DMS153 treated with DMSO at 0.1 percent for 48 hours (cell line): ENCODE measurements around the gene CACNB4.

ENCODE experiments used
- DNase-seq: peaks from one replicate; lab custom pipeline; 2025; ENCODE audit not compliant: unreplicated experiment; lab: John Stamatoyannopoulos, UW

The CACNB4 gene

DNA sequence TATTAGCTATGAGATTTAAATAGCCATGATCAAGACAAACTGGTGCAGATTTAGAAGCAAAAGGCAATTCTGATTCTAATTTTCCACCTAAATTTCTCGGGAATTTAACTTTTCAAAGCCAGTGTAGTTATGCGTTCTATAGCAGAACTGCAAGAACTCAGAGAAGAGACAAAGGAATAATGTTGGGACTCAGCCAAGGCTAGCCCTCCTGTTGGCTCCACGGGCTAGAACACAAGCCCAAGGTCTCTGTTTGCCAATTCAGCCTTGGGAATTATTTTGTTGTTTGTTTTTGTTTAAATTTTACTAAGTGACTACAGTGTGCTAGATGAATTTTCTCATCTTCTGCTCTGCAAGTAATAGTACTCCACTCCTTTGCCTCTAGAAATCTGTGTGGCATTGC lies 121.2 kb downstream of the CACNB4 start:
- DNase-seq = no peak

DNA sequence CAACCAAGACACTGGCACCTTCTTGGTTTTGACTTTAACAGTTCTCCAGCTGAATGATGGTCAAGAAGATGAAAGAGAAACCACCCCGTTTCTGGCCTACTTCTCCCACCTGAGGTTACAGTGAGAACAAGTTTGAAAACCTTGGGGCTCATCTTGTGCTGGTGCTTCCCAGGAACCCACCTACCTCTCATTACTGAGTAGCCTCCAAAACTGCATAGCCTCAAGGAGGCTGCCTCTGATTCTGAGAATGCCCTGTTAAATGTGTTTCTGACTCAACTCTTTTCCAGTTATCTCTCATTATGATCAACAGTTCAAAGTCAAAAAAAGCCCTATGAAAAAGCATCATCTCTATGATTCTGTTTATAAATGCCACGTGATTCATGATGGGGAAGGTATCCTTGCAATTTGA lies 121.9 kb downstream of the CACNB4 start:
- no peak for DNase-seq

- no peak for DNase-seq
Measured at GRCh38 chr2:151975460-151976414, 123.1 kb downstream of the CACNB4 start.

DNA sequence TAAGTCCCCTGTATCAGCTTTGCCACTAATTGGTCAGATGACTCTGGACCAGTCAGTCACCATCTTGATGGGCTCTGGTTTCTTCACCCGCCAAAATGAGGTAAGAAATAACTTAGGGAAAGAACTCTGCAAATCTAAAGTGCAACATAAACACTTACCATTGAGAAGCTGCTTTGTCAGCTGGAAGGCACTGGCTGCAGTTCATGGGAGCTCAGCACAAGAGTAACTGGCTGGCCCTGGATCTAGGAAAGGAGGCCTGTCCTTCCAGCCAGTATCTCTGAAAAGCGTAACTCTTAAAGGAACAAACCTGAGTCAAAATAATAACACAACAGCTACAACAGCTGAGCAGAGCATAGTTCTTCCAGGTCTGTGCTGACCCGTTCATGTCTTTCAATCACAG lies 123.9 kb downstream of the CACNB4 start:
- DNase-seq = no peak

- peak; percentile 70 for DNase-seq
Measured at GRCh38 chr2:151973901-151974199, 125.0 kb downstream of the CACNB4 start.

DNA sequence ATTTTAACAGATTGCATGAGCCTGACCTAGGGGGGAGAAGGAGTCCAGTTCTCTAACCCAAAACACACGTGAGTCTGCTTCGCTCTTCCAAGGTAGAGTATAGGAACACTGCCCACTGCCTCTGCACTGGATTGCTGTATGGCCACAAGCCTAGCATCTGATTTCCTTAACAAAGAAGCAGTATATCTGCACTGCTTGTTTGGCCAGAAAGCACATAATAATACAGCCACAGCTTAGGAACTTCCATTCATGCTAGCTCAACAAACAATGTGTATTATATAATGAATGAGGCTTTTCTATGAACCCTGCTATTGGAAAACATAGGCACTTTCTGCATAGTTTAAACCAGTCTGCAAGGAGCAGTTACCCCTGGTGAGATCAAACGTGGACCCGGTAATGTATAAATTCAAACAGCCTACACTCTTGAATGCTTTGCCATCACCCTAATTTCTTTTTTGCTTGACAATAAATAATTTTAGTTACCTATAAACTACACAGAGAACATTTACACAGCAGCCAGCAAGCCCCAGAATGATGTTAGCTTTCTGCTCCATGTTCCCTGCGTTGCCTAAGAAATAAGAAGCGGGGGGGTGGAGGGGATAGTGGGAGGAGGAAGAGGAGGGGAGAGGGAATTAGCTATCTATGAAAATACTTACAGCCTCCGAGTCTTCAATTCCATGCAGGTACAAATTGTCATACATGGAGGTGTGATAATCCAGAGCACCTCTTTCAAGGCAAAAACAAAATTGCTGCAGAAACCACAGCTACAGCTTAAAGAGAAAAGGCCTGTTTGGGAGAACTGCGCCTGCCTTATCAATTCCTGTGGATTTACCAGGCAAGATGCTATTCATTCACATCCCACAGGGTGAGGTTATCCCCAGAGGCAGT lies 125.6 kb downstream of the CACNB4 start:
- DNase-seq = no peak

- DNase-seq = no peak
Measured at GRCh38 chr2:151972241-151973012, 126.4 kb downstream of the CACNB4 start.

- DNase-seq = no peak
Measured at GRCh38 chr2:151971301-151972051, 127.4 kb downstream of the CACNB4 start.

GRCh38 chr2:151968770-151969470 lies 129.9 kb downstream of the CACNB4 start:
- no peak for DNase-seq

DNA sequence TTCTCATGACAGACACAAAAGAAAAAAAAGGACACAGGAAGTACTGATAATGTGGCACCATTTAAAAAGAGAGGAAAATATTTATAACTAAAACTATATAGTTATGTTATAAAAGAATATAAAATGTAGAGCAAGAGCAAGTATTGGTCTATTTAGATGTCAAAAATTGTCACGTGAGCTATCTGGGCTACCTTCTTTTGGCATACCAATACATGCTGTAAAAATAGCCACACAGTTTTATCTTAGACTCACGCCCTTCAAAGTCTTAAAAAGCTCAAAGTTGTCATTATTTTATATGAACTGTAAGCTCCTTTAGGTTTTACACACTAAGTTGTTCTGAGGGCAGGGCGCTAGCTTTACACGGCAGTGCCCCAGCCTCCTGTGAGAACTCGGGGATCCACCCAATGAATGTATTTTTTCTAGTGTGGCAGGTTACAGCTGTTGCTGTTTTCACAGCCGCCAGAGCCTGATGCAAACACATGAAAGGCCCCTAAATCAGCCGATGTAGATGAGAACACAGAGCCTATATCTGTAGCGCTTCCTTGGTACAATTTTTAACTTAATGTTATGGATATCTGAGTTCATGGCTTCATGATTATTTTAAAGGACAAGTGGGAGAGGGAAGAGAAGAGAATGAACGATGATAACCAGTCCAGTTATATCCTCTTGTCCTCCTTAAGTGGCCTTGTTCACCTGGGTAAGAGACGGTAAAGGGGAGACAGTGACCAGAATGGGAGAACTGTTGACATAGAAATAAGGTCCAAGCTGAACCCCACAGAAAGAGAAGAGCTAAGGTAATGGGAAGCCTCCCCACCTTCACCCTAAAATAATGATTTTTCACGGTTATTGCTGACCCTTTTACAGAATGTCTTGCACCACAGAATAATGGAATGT lies 130.8 kb downstream of the CACNB4 start:
- DNase-seq = no peak

DNA sequence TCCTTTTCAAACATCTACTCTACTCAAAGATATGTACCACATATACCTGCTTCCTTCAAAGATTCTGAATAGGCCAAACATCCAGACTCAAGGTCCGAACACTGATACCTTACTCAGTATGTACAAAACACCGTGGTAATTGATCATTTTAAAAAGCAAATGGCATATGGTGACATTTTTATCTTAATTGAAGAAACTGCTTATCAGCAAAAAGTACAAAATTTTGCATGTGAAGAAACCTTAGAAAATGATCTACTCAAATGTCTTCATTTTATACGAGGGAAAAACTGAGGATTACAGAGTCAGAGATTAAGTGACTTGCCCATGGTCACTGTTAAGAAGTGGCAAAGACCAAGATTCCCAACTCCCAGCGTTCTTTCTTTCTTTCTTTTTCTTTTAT lies 133.0 kb downstream of the CACNB4 start:
- DNase-seq = no peak

DNA sequence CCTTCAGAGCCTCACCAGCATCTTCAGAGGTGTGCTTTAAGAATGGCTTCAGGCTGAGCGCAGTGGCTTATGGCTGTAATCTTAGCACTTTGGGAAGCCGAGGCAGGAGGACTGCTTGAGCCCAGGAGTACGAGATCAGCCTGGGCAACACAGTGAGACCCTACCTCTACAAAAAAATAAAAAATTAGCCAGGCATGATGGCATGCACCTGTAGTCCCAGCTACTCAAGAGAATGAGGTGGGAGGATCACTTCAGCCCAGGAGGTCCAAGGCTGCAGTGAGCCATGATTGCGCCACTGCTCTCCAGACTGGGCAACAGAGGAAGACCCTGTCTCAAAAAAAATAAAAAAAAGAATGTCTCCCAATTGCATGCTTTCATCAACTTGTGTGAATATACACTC lies 137.3 kb downstream of the CACNB4 start:
- no peak for DNase-seq

DNA sequence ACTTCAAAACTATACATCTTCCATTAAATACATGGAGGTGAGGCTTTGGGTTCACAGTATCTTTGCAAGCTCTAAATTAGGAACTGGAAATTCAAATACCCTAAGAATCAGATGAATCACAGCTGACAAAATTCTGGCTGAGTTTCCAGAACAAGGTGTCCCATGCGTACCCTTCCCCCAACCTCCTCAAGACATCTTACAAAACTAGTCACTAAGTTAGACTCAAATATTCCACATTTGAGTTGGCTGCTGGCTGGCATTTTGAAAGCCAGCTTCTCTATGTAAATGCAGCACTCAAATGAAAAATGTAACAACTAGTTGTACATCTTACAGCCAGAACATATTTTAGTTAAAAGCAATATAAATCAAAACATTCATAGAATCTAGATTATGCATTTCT lies 139.6 kb downstream of the CACNB4 start:
- DNase-seq = no peak

- DNase-seq = no peak
Measured at GRCh38 chr2:151953467-151953866, 145.4 kb downstream of the CACNB4 start.

- DNase-seq = no peak
Measured at GRCh38 chr2:151952691-151953456, 146.0 kb downstream of the CACNB4 start.

- DNase-seq = no peak
Measured at GRCh38 chr2:151947813-151948165, 151.1 kb downstream of the CACNB4 start.

DNA sequence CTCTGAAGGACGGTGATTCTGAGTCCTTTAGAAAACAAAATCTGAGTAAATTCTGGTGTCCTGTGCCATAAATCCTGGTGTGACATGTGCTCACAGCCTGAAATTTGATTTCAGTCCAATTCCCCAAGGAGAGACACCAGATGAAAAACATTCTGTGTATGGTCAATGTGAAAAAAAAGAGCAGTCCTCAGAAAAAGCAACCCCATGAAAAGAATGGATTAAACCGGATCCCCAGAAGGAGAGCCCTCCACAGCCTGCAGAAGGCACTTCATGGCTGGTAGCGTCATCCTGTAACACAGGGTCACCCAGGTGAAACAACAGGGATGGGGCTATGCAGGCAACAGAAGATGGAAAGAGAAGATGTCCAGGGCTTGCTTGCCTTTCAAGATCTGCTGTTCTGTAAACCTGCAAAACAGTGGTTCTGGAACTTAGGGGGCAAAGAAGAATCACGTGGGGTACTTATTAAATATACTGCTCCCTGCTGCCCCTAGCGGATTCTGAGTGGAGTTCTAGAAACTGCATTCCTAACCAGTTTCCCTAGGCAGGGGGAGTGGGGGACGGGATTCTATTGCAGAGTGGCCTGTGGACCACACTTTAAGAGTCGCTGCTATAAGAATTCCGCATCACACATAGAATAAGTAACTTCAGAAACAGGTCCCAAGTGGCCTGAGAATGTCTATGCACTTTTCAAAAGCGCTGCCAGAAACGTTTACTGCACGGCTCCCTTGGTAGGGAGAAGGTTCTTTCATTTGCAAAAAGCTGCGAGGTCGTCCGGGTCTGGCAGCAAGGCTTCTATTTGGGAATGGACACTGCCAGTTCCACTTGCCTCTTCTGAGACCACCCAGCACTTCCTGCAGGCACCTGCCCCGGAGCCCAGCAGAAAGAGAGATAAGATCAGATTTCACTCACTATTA lies 151.7 kb downstream of the CACNB4 start:
- no peak for DNase-seq
